GM18867 (cell line): ENCODE data around the gene ALK.
A peak's percentile ranks its signal among the peaks of the same experiment; 100 is the strongest.

ENCODE experiments used
- ATAC-seq: cut with Tn5 transposase; IDR thresholded peaks from one replicate; pipeline ENCODE4 v1.9.1; 2021; ENCODE audit warnings: mild to moderate bottlenecking, moderate library complexity; ENCODE audit not compliant: unreplicated experiment

Gene ALK

DNA sequence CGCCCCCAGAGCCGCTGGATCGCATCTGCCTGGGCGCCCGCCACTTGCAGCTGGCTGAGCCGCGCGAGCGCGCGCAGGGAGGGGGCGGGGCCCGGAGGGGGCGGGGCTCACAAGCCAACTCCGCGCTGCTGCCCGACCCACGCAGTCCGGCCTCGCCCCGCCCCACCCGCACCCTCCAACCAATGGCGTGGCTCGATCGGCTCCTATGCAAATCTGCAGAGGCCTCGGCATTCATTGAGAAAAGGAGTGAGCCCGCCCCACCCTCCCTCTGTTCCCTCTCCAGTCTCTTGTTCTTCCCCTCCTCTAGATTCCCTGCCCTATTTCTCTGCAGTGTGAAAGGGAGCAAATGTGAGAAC, at the start of gene ALK:
Gene ALK, minus strand, starts transcription at position 27 of the 356 bp plus-strand sequence. CDS start 927 bp downstream, outside the sequence.
- ATAC-seq, result peak; percentile 71

DNA sequence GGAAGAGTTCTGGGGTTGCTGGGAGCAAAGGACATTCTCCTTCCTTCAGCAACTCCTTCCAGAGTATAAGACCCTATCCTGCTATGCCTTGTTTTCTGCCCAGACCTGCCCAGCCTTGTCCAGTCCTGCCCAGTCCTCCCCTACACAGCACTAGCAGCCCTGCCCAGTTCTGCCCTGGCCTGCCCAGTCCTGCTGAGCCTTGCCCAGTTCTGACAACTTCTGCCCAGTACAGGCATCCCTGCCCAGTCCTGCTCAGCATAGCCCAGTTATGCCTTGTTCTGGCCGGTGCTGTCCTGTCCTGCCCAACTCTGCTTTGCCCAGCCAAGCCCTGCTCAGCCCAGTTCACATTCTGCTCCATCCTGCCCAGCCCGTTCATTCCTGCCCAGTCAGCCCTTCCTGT, 44.9 kb upstream of the ALK start:
- ATAC-seq, result no peak

DNA sequence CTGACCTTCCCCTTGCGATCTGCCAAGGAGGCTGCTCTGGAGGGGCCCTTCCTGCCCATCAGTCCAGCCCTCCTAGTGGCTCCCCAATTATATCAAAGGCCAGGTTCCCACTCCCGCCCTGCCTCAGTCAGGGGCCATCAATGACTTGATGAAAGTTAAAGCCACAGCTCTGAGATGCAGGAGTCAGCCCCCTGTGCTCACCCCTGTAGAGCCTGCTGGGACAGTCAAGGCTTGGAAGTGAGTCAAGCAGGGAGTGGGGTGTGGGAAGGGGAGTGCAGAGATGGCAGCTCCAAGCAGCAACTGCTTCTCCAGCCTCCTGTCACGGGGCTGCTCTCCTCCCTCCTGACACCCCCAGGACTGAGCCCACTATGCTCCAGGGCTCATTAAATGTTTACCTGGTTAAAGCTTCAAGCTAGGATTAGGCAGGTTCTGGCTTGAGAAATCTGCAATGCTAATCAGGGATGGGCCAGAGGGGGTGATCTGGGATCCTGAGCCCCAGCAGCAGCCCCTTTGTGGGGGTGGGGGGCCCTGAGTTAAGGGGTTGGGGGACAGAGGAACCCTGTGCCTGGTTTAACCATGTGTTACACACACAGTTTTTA, 42.7 kb upstream of the ALK start:
- no peak for ATAC-seq

DNA sequence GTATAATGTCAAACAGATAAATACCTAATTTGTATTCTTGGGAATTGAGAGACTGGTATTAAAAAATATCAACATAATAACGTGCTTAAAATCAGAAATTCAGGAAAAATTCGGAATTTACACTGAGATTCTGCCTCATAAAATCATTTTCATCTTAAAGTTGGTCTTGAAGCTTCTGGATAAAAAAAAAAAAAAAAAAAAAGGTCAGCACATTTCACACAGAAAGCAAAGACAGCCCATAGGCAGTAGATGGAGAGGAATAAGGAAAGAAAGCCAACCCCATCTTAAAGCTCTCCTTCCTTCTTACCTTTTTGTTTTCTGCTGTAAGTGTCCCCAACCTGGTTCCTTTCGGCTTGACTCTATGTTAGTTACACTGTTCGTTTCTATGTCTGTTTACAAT, 41.5 kb upstream of the ALK start:
- no peak for ATAC-seq

DNA sequence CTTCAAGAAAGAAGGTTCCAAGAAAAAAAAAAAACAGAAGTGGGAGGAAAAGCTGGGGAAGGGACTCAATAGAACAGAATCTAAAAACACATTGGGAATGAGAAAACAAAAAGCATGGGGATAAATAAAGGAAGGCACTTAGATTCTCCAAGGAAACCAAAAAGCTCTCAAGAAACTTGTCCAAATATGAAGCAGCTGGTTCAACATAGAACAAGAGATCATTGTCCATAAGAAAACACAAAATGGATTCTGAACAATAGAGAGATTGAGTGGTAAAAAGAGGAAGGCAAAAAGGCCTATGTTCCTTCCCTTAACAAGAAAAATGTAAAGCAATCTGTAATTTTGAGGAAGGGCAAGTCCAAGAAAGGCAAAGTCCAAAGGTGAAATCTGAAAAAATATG, 32.9 kb upstream of the ALK start:
- no peak for ATAC-seq

DNA sequence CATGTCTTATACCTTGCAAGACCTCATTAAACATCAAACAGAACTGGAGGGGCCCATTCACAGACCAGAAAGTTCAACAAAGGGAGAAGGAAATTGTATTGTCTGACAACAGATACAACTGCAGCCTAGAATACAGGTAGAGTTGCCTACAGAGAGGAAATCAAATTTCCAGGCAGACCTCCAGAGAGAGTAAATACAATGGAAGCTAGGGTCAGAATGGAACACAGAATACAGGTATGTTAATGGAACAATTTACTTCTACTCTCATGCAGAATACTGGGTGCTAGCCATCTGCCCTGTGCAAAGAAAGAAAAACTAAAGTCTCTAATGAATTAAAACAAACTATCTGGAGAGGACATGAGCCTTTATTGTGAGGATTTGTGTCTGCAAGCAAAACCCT, 31.6 kb upstream of the ALK start:
- ATAC-seq, result no peak

DNA sequence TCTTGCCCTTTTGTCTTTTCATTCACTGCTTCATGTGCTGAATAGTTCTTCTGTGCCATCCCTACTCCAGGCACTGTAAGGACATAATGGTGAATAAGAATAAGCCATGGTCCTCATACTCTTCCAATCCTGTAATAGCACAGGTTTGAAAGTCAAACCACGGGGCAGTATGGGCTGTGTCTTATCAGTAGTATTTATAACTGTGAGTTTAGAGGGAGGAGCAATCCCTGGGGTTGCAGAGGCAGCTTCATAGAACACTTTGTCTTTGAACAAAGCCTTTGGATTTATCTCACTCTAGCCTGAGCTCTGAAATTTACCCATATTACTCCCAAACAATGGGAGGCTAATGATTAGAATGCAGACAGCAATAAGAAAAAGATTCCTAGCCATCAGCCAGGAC, 30.2 kb upstream of the ALK start:
- ATAC-seq, result no peak

DNA sequence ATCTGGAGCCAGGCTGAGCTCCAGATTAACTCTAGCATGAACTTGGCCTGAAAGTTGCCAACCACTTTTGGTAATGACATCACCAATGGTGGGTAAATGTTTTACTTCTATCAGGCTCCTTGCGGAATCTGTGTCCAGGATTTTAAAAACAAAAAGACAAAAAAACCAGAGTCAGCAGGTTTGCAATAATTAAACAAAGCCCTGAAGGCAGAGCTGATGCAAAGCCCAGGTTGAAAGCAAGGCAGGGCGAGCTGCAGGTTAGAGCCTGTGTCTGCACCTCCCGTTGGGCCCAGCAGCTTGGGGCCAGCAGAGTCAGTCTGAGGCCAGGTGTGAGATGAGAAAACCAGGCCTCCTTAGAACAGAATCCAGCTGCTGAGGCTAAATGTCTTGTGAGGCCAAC, 29.1 kb upstream of the ALK start:
- no peak for ATAC-seq

DNA sequence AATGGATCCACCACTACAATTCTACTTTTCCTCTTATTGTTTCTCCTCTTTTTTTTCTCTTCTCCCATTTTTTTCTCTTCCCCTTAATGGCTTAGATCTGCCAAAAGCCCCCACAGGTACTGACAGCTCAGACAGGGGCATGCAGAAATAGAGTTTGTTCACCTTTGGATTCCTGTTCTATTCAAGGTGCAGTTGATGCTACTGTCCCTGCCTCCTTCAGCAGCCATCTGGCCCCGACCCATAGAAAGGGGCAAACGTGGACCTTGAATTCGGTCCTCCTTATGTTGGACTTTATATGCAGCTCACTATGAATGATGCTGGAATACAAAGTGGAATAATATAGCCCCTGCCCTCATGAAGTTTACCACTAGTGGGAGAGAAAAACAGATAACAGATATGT, 27.7 kb upstream of the ALK start:
- ATAC-seq, result no peak

DNA sequence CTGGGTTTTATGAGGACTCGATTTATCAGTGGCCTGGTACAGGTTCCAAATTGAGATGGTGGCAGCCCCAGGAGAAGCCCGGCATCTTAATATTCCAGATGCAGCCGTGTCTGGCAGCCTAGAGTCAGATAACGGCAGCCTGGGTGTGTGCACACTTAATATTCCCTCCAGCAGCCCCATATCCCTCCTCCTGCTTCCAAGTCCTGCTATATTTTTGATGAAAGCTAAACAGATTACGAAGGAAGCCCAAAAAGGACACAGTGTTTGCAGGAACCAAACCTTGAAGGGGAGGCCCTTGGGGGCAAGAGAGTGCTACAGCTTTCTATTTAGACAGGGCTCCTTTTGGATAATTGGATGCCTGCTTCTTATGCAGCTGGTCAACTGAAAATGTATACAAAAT, 25.1 kb upstream of the ALK start:
- ATAC-seq, result no peak

DNA sequence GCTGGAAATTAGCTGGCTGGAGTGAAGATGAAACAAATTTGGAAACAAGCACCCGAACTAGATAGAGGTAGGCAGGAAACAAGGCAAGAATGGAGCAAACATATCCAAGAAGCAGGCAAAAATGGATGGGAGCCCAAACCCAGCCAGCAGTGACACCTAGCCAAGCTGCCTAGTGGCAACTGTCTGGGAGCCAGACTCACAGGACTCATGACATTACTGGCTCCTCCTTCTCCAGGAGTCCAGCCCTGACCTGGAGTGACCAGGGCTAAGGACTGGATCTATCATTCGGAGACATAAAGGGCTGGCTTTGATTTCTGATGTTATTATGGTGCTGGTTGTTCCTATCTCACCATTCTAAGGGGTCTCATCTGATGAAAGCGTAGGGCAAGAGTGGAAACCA, 21.3 kb upstream of the ALK start:
- no peak for ATAC-seq

DNA sequence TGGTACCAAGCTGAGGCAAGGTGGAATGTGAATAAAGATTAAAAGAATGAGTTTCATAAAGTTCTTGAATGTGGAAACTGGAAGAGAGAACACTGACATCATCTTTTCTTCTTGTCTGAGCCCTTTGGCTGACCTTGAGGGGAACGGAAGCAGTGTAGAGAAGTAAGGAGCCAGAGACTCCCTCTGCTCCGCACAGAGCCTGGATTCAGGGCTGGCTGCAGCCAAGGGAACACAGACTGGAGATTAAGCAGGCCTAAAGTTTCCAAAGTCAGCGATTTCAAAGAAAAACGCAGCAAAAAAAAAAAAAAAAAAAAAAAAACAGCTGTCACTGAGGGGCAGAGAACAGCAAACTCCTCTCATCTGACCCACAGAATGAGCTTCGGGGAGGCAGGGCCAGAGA, 19.3 kb upstream of the ALK start:
- ATAC-seq, result no peak

DNA sequence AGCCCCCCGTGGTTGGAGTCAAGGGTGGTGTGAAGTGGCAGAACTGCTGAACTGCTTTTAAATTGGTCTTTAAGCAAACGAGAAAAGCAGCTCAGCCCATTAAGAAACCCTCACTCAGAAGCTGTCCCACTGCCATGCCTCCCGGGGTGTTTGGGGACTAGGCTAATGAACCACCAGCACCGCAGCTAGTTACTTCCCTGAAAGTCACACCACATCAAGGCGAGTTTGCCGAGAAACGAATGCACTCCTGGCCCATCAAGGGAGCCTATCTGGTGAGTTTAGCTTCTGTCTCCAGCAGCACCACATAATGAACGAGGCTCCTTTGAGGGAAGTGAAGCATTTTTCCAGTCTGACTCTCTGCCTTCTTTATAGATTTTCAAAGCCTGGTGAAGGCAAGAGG, 14.6 kb upstream of the ALK start:
- no peak for ATAC-seq

DNA sequence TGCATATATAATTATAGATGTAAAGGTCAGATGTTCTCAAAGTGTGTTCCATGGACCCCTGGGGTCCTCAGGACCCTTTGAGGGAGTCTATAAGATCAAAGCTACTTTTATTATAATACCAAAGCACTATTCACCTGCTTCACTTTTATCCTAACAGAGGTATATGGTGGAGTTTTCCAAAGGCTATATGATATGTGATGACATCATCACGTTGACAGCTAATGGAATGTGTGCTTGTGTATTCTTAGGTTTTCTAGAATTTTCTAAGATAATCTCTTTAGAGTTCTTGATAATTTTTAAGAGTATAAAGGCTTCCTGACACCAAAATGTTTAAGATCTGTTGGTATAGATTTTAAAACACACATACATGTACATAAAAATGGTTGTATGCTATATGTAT, 10.4 kb upstream of the ALK start:
- no peak for ATAC-seq

DNA sequence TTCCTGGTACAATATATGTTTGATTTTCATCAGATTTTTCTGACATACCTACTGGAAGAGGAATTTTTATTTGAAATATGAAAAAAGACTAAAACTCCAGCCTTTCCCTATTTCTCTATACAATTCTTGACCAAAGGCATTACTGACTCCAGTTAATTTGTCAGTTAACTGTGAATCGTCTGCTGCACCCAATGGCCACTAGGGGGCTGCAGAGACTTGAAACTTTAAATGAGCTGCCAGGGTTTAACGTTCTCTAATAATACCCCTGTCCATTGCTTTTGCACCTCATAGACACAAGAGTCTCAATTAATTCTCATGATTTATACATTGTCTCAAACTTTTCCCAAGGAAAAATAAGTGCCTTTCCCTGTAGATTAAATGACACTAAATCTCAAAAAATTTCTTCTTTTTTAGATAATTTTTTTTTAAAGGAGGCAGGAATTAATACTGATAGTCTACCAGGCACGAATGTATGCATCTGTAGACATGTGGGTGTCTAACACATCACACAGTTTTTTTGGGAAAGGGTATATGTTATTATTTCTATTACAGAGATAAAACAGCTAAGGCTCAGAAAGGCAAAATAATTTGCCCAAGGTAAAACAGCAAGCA, 1.8 kb upstream of the ALK start:
- peak; percentile 62 for ATAC-seq

DNA sequence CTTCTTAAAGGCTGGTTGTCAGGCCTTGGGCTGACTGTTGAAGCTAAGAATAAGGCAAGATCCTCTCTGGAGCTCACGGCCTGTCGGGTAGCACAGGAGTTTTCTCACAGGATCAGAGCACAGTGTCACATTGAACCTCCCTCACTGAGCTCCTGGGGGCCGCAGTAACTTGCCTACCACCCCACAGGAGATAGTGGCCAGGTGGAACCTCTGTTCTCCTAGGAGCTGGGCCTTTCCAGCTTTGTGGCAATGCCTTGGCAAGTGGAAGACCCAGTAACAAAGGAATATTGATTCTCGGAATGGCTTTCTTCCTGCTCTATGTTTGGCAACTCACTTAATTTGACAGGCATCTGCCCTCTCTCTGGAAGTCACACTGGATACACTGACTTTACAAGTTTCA, 1.2 kb upstream of the ALK start:
- ATAC-seq, result no peak

DNA sequence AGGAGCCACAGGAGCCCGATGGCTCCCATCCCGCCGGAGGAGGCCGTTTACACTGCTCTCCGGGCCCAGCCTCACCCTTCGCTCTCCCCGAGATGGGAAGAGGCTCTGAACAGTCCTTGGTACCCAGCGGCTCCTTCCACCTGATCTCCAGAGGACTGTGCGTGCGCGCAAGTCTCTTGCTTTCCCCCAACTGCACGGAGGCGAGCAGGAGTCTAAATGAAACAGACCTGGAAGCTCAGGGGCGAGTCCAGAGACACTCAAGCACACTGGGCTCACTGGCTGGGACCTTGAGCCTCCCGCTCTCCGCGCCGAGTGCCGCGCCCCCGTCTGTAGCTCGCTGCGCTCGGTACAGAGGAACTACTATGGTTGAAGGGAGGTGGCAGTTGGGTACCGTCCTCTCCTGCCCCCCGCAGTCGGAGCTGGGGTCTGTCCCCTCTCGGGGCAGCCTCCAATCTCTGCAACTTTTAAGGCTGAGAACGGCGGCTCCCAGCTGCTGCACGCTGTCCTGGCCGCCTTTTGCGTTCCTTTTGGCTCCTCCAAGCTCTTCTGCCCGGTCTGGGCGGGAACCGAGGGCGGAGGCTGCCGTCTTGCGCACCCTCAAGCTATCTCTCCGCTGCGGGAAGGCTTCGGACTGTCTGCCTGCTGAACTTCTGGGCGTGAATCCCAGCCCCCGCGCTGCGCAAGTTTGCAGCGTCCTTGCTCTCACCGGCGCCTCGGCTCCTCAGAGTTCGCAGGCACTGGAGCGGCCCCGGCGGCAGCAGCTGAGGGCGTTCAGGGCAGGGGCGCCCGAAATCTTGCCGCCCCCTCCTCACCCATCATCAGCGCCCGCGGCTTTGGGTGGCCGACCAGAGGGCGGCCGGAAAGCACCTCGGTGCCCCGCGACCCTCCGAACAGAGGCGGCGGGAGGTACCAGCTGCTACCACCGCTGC, 491 bp downstream of the ALK start:
- peak; percentile 7 for ATAC-seq

DNA sequence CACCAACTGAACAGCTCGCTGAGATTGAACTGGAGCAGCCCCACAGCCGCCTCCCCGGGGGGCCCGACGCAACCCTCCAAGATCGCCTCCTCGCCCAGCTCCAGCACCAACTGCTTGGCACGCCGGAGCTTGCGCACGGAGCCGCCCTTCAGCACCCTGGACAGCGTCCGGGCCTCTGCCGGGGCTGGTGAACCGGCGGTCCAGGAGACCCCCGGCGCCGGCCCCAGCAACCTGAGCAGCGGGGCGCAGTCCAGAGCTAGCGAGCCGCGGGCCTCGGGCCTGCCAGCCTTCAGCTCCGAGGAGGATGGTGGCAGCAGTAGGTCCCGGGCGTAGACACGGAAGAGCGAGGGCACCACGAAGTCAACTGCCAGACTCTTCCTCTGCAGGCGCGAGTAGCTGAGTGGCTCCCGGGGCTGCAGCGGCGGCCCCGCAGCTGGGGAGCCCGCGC, 1.2 kb downstream of the ALK start:
- no peak for ATAC-seq

DNA sequence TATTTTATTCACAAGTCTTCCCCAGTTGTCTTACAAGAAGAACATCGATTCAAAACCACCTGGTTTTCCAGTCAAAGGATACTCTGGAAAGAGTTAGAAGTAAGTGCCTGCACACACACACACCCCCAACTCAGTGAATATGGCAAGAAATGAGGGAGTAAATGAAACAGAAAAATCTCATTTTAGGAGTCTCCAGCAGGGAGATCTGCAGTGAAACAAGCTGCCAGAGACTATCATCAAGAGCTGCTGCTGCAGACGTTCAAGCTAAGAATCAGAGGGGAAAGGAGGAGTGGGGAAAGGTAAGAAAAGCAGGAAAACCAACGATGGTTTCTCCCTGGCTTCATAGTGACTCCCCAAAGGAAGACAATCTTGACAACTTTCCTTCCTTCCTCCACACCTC, 2.4 kb downstream of the ALK start:
- no peak for ATAC-seq

DNA sequence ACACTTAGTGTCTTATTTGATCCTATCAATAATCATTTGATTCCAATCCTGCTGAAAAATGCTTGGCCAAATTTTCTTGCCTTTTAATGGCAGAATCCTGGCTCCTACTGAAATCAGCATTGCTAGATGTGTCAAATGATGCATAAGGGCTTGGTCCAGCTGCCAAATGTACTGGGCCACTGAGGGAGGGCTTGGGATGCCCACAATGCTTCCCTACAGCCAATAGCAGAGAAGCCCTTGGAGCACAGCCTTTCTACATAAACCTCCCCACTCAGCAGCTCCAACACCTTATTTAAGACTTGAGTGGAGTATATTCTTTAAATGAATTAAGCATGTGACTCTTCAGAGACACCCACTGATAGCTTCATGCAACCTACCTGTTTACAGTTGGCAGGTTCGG, 3.6 kb downstream of the ALK start:
- ATAC-seq, result no peak

DNA sequence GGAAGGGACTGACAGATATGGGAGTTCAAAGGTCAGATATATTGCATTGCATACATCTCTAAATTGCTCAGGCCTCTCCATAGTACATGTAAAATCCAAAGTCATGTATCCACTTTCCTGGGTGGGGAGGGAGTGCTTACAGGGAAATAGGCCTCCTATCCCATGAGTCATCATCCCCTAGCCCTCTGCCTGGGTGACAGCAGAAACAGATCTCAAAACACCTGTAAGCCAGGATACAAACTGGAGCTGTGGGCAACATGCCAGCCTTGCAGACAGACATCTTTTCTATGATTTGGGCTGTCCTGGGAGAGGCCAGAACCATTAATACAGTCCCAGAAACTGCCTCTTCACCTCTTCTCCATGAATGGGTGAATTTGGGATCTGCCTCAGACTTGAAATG, 4.8 kb downstream of the ALK start:
- ATAC-seq, result no peak

DNA sequence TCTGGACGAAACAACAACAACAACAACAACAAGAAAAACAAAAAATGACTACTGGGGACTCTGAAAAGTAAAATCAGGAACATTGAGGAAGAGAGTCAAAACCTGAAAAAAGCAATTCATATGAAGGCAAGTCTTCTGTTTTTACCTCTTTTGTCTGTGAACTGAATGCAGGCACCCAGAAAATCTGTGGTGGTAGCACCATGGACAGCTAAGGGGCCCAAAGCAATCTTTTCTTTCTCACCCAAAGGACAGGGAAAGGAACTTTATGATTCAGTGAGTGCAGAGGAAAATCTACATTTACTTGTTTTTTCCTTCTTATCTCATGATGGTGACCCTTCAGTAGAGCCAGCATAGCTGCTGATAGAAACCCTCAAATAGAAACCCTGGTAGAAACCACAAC, 10.4 kb downstream of the ALK start:
- ATAC-seq, result no peak
